OCI-LY7 (cell line): ENCODE data around the gene VEGFA. TPM values are rescaled to one million over a fixed set of nuclear protein-coding genes. Genes with fewer than 3 reads are reported as not detected.

Experiments
- BruUV-seq: library from RNA; stranded (reverse); fragments of 400-500 nt; replicated peaks from 2 replicates; lab custom pipeline; 2021; lab: Mats Ljungman, UMichigan
- CTCF ChIA-PET: fragments of 300-600 bp; sonication (Branson Sonifier 250); formaldehyde crosslinking; loops from one replicate; lab custom pipeline; 2022; ENCODE audit warnings: antibody characterized with exemption; ENCODE audit not compliant: unreplicated experiment; lab: Charles Lee
- POLR2A ChIA-PET: fragments of 300-600 bp; sonication (Branson Sonifier 250); formaldehyde crosslinking; loops from one replicate; lab custom pipeline; 2022; ENCODE audit warnings: antibody characterized with exemption; lab: Charles Lee
- DNase-seq: peaks from one replicate; pipeline ENCODE4 v3.0.0-alpha.2; 2015; ENCODE audit warnings: low spot score
- H2AFZ ChIP-seq: fragments of 200-600 bp; sonication (generic), shearing (Covaris generic); 2 replicates; pipeline ENCODE4 v1.6.1; 2014; ENCODE audit warnings: mild to moderate bottlenecking, antibody characterized with exemption, low read length, moderate library complexity
- H3K27ac ChIP-seq: fragments of 200-600 bp; sonication (generic); 2 replicates; pipeline ENCODE4 v1.5.1; 2014; ENCODE audit warnings: mixed run types, low read depth, mild to moderate bottlenecking, moderate library complexity, low read length, inconsistent platforms; ENCODE audit not compliant: poor library complexity, severe bottlenecking
- H3K36me3 ChIP-seq: fragments of 200-600 bp; sonication (generic); 2 replicates; pipeline ENCODE4 v1.6.1; 2014; ENCODE audit warnings: mild to moderate bottlenecking, antibody characterized with exemption, low read length, moderate library complexity, mixed read lengths; ENCODE audit not compliant: insufficient read depth
- H3K4me1 ChIP-seq: fragments of 200-600 bp; sonication (generic); 2 replicates; pipeline ENCODE4 v1.5.1; 2014; ENCODE audit warnings: mild to moderate bottlenecking, low read length; ENCODE audit not compliant: insufficient read depth, poor library complexity, severe bottlenecking
- H3K4me2 ChIP-seq: fragments of 200-600 bp; sonication (generic); 2 replicates; pipeline ENCODE4 v1.6.1; 2014; ENCODE audit warnings: mild to moderate bottlenecking, low read length
- H3K4me3 ChIP-seq: fragments of 200-600 bp; sonication (generic); 2 replicates; pipeline ENCODE4 v1.5.1; 2014; ENCODE audit warnings: mild to moderate bottlenecking, low read depth, low read length; ENCODE audit not compliant: poor library complexity, severe bottlenecking
- H3K79me2 ChIP-seq: fragments of 200-600 bp; sonication (generic); 2 replicates; pipeline ENCODE4 v1.6.1; 2016; ENCODE audit warnings: low read depth, mild to moderate bottlenecking, low read length, moderate library complexity, mixed read lengths; ENCODE audit not compliant: insufficient read depth
- H3K9me2 ChIP-seq: fragments of 200-600 bp; sonication (generic); 2 replicates; pipeline ENCODE4 v1.6.1; 2016; ENCODE audit warnings: mild to moderate bottlenecking, low read length, mixed read lengths; ENCODE audit not compliant: insufficient read depth
- H3K9me3 ChIP-seq: fragments of 200-600 bp; sonication (generic); 2 replicates; pipeline ENCODE4 v1.6.1; 2014; ENCODE audit warnings: mild to moderate bottlenecking, mixed run types, low read length, mixed read lengths
- H4K20me1 ChIP-seq: fragments of 200-600 bp; sonication (generic); 2 replicates; pipeline ENCODE4 v1.6.1; 2014; ENCODE audit warnings: mild to moderate bottlenecking, antibody characterized with exemption, low read length, moderate library complexity, mixed read lengths; ENCODE audit not compliant: insufficient read depth
- CTCF ChIP-seq: fragments of 200-600 bp; sonication (generic); conservative IDR thresholded peaks from 2 replicates; pipeline ENCODE4 v1.5.1; 2014; ENCODE audit warnings: mild to moderate bottlenecking, antibody characterized with exemption, low read length, moderate library complexity, mixed read lengths
- EZH2phosphoT487 ChIP-seq: fragments of 200-600 bp; sonication (generic); IDR thresholded peaks from 2 replicates; pipeline ENCODE4 v1.6.1; 2018; ENCODE audit warnings: low read depth, borderline replicate concordance, mild to moderate bottlenecking, mixed run types, antibody characterized with exemption, low read length, moderate library complexity, mixed read lengths
- intact Hi-C: fragments of 100-400 bp; cut with micrococcal nuclease; formaldehyde crosslinking; loops from one replicate; pipeline ENCODE4 v1.10.0; 2022; ENCODE audit not compliant: unreplicated experiment
- total RNA-seq, 2 experiments: library from RNA; depleted of rRNA in 1 of 2; stranded (reverse); fragments of >200 nt in 1 of 2; shearing (Covaris generic) in 1 of 2; gene quantifications; 2 replicates each; pipeline ENCODE4 v1.2.3, GENCODE V29; 2014 to 2022

VEGFA gene
- total RNA-seq, 2 experiments from 2014 or later, result 59.7 to 88.5 TPM

- Histone ChIP-seq H3K4me3 (no peak overlapping the region), H4K20me1 (no peaks in the 10 kb centered on the region), H3K4me2 (no peak overlapping the region), H3K9me2 (no peaks in the 10 kb centered on the region), H3K79me2 (no peaks in the 10 kb centered on the region), H2AFZ (no peak overlapping the region), H3K9me3 (no peaks in the 10 kb centered on the region), H3K36me3 (no peaks in the 10 kb centered on the region), H3K27ac (no peak overlapping the region), H3K4me1 (no peaks in the 10 kb centered on the region)
- POLR2A ChIA-PET, result interaction anchor here (0.5 to 1.6 kb wide), 2 partner anchors 13 to 726 kb away, joined by 3 to 6 read pairs; no protein-coding TSS in a partner anchor
- intact Hi-C loops, result no loop called here
- BruUV-seq, result no TSS peak
- DNase-seq, result no peak
- CTCF ChIA-PET, result no interaction called here
- TF ChIP-seq EZH2phosphoT487, result no peak
- TF ChIP-seq CTCF, result no peak
Observed at GRCh38 chr6:43740321-43740960, 29.6 kb upstream of the VEGFA start.

GRCh38 chr6:43740961-43741764 is 28.8 kb upstream of the VEGFA start:
- POLR2A ChIA-PET, result interaction anchor here (1.1 kb wide), 1 partner anchor 11 kb away, joined by 3 read pairs; no protein-coding TSS in a partner anchor
- no peaks in the 10 kb centered on the region for H3K4me1 ChIP-seq
- H3K27ac ChIP-seq, result no peak overlapping the region
- DNase-seq, result no peak
- no peak overlapping the region for H2AFZ ChIP-seq
- no peaks in the 10 kb centered on the region for H3K9me3 ChIP-seq
- H3K36me3 ChIP-seq, result no peaks in the 10 kb centered on the region
- no peaks in the 10 kb centered on the region for H3K9me2 ChIP-seq
- no peak overlapping the region for H3K4me3 ChIP-seq
- TF ChIP-seq CTCF, result no peak
- TF ChIP-seq EZH2phosphoT487, result no peak
- no peaks in the 10 kb centered on the region for H3K79me2 ChIP-seq
- intact Hi-C loops, result no loop called here
- BruUV-seq, result no TSS peak
- H3K4me2 ChIP-seq, result no peak overlapping the region
- CTCF ChIA-PET, result no interaction called here
- no peaks in the 10 kb centered on the region for H4K20me1 ChIP-seq
